GM21737 (cell line): Measurements from ENCODE around the gene ABI2.
"Not testable (repeated sequence)": the region's sequence is repeated elsewhere in the genome, so short reads cannot be mapped to it uniquely, and the experiment has no call there.

Experiments used
- ATAC-seq: cut with Tn5 transposase; IDR thresholded peaks from one replicate; pipeline ENCODE4 v1.9.1; 2021; ENCODE audit warnings: mild to moderate bottlenecking, moderate library complexity; ENCODE audit not compliant: unreplicated experiment

Gene ABI2

DNA sequence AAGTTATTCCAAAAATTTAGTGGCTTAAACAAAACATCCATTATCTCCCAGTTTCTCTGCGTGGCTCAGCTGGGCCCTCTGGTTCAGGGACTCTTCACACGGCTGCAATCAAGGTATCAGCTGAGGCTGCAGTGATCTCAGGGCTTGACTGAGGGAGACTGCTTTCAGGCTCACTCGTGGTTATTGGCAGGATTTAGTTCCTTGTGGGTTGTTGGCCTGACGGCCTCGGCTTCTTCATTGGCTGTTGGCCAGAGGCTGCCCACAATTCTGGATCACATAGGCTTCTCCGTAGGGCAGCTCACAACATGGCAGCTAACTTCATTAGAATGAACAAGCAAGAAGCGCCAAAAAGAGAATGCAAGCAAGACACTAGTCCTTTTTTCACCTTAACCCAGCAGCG is 90.1 kb downstream of the ABI2 start:
- ATAC-seq, result no peak

DNA sequence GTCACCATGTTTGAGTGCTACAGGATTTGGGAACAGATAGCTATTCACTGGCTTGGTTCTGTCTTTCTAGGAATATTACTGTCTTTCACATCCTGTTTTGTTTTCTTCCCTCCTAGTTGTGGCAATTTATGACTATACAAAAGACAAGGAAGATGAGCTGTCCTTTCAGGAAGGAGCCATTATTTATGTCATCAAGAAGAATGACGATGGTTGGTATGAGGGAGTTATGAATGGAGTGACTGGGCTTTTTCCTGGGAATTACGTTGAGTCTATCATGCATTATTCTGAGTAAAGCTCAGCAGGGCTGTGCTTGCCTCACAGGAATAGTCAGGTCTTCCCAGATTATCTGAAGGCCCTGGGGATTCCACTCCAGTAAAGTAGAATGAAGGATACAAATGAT is 98.9 kb downstream of the ABI2 start:
- no peak for ATAC-seq

DNA sequence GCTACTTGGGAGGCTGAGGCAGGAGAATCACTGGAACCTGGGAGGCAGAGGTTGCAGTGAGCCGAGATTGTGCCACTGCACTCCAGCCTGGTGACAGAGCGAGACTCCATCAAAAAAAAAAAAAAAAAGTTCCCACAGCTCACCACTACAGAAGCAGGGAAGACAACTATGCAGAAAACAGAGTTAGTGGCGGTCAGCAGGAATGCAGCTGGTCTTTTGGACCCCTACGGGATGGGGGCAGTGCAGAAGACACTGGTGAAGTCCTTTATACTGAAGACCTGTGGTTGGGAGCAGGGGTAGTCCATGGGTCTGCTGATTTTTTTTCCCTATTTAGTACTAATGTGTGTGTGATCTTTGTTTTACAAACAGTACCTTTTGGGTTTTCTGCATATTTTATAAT is 101.4 kb downstream of the ABI2 start:
- ATAC-seq, result not testable (repeated sequence)

DNA sequence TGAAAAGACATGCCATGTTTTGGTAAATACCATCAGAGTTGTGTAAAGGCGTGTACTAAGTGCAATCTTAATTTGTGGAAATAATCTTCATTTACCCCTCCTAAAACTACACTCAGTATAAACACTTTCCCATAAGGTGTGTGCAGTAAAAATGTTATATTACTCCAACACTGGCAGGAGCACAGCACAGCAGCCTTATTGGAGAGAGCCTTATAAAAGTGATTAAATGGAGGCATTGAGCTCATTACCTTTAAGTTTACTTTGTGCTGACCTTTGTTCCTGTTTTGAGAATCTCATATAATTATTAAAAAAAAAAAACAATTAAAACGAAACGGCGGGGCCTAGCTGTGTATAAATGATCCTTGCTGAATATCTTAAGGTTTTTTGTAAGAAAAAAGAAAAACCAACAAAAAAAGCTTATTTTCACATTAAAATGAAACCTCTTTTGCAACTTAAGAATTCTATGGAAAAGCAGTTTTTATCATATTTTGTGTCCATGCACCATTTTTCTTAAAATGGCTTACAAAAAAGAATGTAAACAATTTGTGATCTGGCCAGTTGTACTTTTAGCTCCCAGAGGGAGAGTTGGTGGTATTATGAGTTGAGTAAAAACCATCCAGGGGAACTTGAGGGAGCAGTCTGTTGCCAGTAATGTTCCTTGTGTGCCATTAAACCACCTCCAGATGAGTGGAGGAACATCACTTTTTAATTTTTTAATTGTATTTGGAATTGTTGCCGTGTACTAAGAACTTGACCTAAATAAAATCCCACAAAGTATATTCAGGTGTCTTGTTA is 103.4 kb downstream of the ABI2 start:
- ATAC-seq, result no peak

DNA sequence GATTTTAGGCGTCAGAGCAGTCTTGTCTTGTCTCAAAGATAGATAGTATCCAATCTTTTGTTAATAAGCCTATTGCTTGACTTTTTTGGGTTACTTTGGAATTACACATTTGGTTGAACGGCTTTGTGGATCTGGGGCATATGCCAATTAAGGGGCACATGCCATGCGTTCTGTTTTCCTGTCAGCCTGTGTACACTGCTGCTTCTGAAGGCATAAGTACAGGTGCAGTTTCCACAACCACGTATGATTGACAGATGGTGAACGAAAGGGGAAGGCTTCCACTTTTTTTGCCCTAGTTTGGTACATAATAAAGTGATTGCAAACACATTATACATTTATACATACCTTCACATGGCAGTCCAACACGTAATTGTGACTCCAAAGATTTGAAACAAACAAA is 104.6 kb downstream of the ABI2 start:
- no peak for ATAC-seq

DNA sequence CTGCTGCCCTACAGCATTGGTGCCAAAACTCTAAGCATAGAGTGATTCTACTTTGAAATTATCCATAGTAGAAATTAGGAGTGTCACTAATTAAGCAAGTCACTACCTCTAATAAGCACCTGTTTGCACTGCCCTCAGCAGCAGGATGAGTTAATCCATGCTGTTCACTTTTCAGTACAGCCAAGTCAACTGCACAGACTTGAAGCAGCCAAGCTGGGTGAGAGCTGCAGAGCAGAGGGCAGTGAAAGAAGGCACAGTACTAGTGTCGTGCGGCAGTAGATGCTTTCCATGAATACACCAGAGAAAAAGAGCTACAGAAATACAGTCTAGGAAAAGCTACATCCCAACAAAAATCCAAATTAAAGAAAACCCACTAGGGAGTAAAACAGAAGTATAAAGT is 108.3 kb downstream of the ABI2 start:
- ATAC-seq, result no peak

DNA sequence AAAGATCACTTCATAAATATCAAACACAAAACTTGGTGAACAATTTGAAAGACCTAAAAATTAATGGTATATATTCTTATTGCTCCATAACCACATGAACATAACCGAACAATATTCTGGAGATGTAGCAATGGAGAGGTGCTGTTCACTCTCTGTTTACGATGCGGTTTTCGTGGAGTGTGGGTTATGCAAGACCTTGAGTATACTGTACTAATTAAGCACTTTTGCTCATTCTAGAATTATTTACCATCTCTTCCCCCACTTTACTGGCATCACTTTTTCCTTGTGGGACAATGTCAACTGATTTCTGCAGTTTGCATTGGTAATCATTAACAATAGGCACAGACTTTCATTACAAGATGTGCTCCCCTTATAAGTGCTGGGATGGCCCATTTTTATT is 109.3 kb downstream of the ABI2 start:
- no peak for ATAC-seq

DNA sequence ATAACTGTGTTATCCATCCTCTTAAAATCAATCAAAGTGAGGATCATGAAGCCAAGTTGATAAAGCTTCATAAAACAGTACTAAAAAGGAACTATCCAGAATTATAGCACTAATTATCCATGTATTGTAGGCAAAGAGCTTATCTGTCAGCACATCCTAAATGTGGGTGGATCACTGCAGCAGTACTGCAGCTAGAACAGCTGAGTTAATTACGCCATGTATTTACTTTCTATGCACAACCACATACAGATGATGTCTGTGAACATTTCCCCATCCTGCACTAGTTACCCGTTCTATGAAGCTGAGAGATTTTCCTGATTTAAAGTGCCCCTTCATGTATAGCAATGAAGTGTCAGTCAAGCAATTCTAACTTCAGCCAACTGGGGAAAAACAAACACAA is 110.3 kb downstream of the ABI2 start:
- ATAC-seq, result no peak

DNA sequence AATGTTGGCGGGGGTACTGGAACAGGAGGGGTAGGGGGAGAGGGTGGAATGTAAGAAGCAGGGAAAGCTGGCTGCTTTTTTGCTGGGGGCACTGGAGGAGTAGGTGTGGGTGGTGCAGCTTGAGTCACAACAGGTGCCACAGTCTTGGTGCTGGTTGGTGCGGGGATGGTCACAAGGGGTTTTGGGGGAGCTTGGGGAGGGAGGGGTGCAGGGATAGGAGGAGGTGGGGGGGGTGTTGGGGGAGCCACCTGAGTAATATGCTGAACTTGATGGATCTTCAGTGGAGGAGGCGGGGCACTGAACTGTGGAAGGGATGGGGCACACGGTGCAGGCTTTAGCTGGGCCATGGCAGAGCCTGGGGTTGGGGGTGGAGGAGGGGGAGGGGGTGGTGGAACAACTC is 112.5 kb downstream of the ABI2 start:
- ATAC-seq, result no peak

DNA sequence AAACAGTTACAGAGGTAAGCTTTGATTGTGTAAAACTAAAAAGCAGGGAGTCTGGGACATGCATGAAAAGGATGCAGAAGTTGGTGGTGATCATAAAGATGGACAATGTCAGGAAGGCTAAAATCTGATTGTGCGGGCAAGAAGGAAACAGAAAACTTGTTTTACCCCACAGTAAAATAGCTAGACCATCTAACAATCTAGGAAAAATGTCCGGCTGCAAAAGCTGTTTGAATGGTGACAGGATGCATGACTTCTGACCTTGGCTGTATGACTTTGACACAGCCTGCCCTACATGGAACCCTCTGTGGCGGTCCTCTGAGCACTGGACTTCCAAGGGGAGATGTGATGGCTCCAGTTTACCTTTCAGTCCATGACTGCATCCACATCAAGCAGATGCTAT is 113.3 kb downstream of the ABI2 start:
- no peak for ATAC-seq

DNA sequence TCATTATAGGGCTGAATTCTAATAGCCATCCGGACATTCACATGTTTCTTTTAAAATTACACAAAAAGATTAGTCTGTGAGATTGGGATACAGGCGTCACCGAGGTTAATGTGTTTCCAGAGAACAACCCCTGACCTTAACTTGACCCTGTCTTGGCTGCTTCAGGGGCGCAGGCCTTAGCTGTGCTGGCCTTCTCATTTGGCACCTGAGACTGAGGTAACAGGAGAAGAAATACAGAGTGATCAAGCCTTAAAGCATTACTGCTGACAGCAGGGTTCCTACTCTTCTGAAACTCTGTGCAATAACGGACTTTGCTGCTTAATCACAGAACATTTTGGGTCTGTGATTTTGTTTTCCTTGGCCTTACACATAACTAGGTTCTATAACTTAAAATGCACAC is 114.3 kb downstream of the ABI2 start:
- no peak for ATAC-seq

DNA sequence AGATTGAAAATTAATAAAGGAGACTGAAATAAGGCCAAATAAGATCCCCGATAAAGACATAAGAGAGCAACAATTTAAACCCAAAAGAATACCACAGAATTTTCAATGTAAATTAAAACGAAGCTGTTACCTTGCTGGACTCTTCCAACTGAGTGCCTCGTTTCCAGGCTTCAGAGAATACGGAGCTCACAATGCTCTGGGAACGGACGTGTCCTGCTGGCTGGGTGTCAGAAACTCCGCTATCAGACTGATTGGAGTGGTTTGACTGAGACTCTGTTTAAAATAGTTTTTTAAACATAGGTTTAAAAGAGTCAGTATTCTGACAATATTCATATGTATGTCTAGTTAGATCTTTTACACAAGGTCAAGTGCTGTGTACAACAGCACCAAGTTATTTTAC is 116.5 kb downstream of the ABI2 start:
- ATAC-seq, result no peak

DNA sequence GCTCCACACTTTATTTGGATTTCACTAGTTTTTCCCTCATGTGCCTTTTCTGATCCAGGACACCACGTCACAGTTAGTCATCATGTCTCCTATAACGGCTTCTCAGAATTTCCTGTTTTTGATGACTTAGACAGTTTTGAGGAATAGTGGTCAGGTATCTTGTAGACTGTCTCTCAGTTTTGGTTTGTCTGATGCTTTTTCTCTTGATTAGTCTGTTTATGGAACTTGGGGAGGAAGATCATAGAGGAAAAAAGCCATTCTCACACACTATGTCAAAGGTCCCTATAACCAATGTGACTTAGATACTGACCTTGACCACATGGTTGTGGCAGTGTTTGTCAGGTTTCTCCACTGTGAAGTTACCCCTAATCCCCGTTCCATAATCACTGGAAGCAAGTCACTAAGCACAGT is 117.9 kb downstream of the ABI2 start:
- ATAC-seq, result no peak

DNA sequence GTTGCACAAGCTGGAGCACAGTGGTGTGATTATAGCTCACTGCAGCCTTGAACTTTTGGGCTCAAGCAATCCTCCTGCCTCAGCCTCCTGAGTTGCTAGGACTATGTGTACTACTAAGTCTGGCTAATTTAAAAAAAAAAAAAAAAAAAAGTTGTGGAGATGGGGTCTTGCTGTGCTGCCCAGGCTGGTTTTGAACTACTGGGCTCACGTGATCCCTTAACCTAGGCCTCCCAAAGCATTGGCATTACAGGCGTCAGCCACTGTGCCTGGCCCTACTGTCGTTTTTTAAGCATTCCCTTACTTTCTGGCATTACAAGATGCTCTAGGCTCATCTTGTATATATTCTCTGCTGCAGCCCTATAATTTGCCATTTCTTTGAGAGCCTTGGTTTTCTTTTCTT is 118.6 kb downstream of the ABI2 start:
- no peak for ATAC-seq

DNA sequence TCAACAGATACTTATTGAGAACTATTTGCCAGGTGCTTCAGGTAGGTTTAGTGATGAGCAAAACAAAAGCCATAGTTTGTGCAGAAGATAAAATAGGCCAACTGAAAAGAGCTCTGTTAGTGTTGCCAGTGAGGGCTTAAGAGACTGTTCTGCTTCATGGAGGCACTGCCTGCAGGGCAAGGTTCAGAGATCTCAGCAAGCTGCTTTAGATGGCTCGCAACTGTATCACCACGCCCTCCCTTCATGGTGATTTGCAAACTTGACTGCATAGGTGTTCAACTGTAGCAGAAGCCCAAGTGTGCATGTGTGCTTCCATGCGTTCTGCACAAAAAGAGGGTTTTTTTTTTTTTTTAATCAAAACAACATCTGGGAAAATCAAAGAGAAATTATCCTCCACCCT is 122.4 kb downstream of the ABI2 start:
- ATAC-seq, result no peak

DNA sequence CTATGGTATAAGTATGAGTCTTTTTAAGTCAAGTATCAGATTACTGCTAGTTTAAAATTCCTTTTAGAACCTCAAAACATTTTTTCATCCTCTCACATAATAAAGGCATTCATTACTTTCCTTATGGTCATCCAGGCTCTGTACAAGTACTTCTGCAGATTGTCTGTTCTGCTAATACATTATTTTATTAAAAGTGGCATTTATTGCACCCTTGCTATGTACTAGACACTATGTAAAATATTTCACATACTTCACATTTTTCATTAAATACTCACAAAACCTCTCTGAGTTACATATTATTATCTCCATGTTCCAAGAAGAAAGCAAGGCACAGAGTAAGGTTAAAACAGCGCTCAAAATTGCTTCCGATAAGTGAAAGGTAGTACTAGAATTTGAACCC is 122.8 kb downstream of the ABI2 start:
- no peak for ATAC-seq

DNA sequence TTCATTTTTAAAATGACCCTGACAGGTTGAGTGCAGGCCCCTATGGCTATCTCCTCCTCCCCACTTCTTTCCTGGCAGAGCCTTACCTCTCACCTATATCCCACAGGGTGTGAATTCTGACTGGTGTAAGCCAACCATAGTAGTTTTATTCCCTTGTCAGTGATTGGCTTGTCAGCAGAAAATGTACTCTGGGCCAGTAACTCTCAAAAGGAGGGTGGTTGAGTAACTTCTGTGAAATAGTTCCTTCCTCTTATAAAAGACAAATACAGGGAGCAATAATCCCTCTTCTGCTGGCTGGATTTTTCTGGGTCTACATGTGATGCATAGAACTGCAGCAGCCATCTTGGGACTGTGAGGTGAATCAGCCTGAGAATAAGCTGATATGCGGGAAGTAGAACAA is 123.5 kb downstream of the ABI2 start:
- no peak for ATAC-seq

DNA sequence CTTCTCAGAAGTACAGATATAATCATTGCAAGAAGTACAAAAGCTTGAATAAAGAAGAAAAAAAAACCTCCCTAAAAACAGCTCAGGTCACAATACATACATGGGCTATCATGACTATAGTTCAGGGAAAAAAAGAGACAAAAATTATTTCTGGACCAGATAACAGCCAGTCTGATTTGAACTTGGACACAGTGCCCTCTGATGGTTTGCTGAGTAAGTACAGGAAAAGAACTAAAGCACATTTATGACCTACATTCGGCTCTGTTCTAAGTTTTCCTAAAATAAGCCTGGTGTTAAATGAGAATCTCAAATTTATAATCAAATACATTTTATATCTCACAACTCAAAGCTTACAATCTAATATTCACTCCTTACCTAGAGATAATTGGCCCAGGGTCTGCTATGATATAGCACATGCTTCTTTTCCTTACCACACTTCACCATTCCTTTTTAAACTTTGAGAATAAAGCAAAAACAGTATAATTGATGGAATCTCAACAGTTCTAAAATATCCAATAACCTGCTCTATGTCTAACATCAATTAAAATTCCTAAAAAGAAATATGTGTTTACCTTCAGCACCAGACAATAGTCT is 125.8 kb downstream of the ABI2 start:
- no peak for ATAC-seq

DNA sequence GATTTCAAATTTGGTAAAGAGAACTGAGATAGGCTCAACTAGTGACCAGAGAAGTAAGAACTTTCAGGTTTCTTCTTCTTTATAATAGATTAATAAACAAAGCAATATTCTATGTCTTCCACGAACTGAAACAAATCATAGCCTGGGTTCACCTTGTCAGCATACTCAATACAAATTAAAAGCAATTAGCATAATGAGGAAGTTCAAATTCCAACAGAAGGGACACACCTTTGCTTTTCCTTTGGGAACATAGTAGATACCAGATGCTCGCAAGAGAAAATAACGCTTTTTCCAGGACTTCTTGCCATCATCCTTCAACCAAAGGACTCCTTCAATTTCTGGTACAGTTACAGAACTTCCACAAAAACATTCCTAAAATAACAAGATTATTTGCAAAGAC is 127.0 kb downstream of the ABI2 start:
- no peak for ATAC-seq

DNA sequence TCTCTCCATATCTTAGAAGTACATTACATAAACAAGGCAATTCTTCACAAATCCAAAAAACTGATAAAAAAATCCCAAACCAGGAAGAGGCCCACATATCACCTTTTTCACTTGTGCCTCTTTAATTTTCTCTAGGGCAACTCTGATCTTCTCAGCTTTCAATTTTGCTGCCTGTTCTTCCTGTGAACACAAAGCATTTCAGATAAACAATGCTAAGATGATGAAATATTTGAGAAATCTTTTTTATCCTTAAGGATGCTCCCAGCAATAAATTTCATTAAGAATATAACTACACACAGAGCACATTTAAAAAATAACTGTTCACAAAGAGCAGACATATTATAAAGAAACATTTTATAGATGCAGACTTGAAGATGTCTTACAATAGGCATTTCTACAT is 133.6 kb downstream of the ABI2 start:
- ATAC-seq, result no peak

DNA sequence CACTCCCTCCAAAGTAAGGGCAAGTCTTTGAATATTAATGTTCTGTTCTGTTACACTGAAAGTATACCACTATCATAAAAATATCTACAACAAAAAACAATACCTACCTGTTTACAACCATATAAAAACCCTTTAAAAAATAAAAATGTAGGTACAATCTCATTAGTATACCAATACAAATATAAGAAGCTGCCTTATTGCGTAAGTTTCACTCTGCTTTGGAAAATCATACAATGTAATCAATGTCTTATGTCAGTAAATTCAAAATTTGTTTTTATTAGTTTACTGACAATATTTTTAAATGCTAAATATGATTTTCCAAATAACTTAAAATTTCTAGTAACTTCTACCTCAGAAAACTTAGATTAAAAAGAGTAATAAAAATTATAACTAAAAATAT is 134.1 kb downstream of the ABI2 start:
- no peak for ATAC-seq

DNA sequence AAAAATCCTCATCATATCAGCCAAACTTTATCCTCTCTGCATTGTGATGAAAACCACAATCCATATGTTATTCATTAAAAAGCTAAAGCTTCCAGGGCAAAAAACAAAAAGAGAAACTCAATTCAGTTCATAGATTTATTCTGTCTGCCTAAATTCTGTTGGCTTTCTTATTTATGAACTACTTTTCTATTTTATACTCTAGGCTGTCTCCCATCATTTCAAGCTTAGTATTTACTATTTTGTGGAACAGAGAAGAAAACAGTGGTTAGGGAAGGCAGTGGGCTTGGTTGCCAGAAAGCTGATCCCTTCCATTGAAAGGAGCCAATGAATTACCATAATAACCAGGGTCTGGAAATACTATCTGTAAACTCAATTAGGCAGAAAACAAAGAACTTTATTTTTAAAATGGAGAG is 135.1 kb downstream of the ABI2 start:
- no peak for ATAC-seq

DNA sequence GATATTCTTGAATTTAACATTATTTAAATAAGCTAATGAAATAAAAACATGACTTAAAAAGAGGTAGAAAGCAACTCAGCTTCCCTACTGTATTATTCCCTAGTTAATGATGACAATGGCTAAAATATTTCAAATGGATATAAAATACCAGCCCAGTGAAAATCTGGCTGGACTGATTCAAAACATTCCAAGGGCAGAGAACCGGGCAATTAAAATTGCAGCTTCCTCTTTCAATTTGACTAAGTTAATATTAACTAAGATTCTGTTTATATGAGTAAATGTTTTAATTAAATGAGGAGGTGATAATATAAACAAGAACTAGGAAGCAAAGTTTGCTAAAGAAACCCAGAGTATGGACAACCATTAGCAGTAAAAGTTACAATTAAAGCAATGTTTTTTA is 141.4 kb downstream of the ABI2 start:
- no peak for ATAC-seq
